SH-SY5Y (cell line): ENCODE measurements around the gene FMNL1.

Source experiments
- GATA2 ChIP-seq: IDR thresholded peaks from 2 replicates; pipeline ENCODE4 v1.6.1; 2011; ENCODE audit warnings: mild to moderate bottlenecking, low read depth, low read length
- GATA3 ChIP-seq: IDR thresholded peaks from 2 replicates; pipeline ENCODE4 v1.6.1; 2011; ENCODE audit warnings: low read depth, mild to moderate bottlenecking, low read length, moderate library complexity

- TF ChIP-seq GATA3 (no peak), GATA2 (no peak)
These were observed 45.9 kb downstream of the FMNL1 start for GRCh38 chr17:45267436-45268055.
